ENCODE measurements around the gene MYEOV. TPM values are rescaled to one million over a fixed set of nuclear protein-coding genes. Genes with fewer than 3 reads are reported as not detected.

Gene MYEOV
- total and polyA plus RNA-seq, 4 donors, result 0.79 to 0.90 TPM; not detected in 2

DNA sequence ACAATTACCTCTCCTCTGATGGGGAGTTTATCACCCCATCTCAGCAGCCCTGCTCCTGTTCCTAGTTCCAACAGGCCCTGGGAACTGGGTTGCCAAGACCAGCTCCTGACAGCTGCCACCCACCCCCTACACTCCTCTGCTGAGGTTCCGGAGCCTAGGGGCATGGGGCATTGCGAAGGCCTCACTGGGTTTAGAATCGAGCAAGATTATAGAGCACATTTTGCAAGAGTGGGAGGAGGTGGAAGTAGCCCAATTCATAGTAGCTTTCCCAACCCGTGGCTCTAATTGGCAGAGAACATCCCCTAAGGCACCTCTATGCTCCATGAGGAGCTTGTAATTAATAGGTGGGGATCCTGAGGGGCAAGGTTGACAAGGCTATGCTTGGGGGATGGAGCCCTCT lies 23.0 kb downstream of the MYEOV start:
- 86% methylated on average over 4 of the region's 4 CpGs for WGBS
- Histone ChIP-seq H3K9me3 (ENCODE audit: control insufficient read depth in 4 of 4, low read length in 3 of 4) (no peaks in the 10 kb centered on the region), H3K4me3 (ENCODE audit: low read depth in 1 of 3, low read length in 3 of 3) (no peak overlapping the region), H3K27ac (ENCODE audit: low read depth in 1 of 2, low read length in 2 of 2) (no peak overlapping the region), H3K27me3 (ENCODE audit: control insufficient read depth in 4 of 4, insufficient read depth in 4 of 4, low read length in 3 of 4) (no peaks in the 10 kb centered on the region), H3K36me3 (ENCODE audit: control insufficient read depth in 4 of 4, insufficient read depth in 3 of 4, low read depth in 1 of 4, low read length in 3 of 4) (no peaks in the 10 kb centered on the region), H3K4me1 (ENCODE audit: control insufficient read depth in 4 of 4, insufficient read depth in 4 of 4, low read length in 3 of 4) (no peaks in the 10 kb centered on the region), H3K9ac (ENCODE audit: low read depth in 1 of 2, low read length in 2 of 2) (no peak overlapping the region)
- TF ChIP-seq, protein P1, sequence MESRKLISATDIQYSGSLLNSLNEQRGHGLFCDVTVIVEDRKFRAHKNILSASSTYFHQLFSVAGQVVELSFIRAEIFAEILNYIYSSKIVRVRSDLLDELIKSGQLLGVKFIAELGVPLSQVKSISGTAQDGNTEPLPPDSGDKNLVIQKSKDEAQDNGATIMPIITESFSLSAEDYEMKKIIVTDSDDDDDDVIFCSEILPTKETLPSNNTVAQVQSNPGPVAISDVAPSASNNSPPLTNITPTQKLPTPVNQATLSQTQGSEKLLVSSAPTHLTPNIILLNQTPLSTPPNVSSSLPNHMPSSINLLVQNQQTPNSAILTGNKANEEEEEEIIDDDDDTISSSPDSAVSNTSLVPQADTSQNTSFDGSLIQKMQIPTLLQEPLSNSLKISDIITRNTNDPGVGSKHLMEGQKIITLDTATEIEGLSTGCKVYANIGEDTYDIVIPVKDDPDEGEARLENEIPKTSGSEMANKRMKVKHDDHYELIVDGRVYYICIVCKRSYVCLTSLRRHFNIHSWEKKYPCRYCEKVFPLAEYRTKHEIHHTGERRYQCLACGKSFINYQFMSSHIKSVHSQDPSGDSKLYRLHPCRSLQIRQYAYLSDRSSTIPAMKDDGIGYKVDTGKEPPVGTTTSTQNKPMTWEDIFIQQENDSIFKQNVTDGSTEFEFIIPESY (IDR thresholded peaks at IDR 0.05), result no peak
- TF ChIP-seq RXRA (IDR thresholded peaks at IDR 0.05) (no peak), JUND (IDR thresholded peaks at IDR 0.05) (no peak), YY1 (IDR thresholded peaks at IDR 0.05) (no peak), FOXA1 (IDR thresholded peaks at IDR 0.05) (no peak), SP1 (IDR thresholded peaks at IDR 0.05) (no peak), EGR1 (IDR thresholded peaks at IDR 0.05; ENCODE audit: low read depth in 2 of 2) (no peak), FOXA2 (IDR thresholded peaks at IDR 0.05) (no peak), RAD21 (IDR thresholded peaks at IDR 0.05) (no peak), GABPA (IDR thresholded peaks at IDR 0.05 in 1 of 2, conservative IDR thresholded peaks at IDR 0.05 in 1 of 2) (no peak)
- TF ChIP-seq, protein P2, sequence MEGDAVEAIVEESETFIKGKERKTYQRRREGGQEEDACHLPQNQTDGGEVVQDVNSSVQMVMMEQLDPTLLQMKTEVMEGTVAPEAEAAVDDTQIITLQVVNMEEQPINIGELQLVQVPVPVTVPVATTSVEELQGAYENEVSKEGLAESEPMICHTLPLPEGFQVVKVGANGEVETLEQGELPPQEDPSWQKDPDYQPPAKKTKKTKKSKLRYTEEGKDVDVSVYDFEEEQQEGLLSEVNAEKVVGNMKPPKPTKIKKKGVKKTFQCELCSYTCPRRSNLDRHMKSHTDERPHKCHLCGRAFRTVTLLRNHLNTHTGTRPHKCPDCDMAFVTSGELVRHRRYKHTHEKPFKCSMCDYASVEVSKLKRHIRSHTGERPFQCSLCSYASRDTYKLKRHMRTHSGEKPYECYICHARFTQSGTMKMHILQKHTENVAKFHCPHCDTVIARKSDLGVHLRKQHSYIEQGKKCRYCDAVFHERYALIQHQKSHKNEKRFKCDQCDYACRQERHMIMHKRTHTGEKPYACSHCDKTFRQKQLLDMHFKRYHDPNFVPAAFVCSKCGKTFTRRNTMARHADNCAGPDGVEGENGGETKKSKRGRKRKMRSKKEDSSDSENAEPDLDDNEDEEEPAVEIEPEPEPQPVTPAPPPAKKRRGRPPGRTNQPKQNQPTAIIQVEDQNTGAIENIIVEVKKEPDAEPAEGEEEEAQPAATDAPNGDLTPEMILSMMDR (IDR thresholded peaks at IDR 0.05; ENCODE audit: low read depth, low read length, missing input control), result no peak
- TF ChIP-seq, protein P3, sequence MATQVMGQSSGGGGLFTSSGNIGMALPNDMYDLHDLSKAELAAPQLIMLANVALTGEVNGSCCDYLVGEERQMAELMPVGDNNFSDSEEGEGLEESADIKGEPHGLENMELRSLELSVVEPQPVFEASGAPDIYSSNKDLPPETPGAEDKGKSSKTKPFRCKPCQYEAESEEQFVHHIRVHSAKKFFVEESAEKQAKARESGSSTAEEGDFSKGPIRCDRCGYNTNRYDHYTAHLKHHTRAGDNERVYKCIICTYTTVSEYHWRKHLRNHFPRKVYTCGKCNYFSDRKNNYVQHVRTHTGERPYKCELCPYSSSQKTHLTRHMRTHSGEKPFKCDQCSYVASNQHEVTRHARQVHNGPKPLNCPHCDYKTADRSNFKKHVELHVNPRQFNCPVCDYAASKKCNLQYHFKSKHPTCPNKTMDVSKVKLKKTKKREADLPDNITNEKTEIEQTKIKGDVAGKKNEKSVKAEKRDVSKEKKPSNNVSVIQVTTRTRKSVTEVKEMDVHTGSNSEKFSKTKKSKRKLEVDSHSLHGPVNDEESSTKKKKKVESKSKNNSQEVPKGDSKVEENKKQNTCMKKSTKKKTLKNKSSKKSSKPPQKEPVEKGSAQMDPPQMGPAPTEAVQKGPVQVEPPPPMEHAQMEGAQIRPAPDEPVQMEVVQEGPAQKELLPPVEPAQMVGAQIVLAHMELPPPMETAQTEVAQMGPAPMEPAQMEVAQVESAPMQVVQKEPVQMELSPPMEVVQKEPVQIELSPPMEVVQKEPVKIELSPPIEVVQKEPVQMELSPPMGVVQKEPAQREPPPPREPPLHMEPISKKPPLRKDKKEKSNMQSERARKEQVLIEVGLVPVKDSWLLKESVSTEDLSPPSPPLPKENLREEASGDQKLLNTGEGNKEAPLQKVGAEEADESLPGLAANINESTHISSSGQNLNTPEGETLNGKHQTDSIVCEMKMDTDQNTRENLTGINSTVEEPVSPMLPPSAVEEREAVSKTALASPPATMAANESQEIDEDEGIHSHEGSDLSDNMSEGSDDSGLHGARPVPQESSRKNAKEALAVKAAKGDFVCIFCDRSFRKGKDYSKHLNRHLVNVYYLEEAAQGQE (IDR thresholded peaks at IDR 0.05), result no peak
- TF ChIP-seq, protein P4, sequence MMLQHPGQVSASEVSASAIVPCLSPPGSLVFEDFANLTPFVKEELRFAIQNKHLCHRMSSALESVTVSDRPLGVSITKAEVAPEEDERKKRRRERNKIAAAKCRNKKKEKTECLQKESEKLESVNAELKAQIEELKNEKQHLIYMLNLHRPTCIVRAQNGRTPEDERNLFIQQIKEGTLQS (IDR thresholded peaks at IDR 0.05), result no peak
- no peak for DNase-seq (ENCODE audit: low spot score)

DNA sequence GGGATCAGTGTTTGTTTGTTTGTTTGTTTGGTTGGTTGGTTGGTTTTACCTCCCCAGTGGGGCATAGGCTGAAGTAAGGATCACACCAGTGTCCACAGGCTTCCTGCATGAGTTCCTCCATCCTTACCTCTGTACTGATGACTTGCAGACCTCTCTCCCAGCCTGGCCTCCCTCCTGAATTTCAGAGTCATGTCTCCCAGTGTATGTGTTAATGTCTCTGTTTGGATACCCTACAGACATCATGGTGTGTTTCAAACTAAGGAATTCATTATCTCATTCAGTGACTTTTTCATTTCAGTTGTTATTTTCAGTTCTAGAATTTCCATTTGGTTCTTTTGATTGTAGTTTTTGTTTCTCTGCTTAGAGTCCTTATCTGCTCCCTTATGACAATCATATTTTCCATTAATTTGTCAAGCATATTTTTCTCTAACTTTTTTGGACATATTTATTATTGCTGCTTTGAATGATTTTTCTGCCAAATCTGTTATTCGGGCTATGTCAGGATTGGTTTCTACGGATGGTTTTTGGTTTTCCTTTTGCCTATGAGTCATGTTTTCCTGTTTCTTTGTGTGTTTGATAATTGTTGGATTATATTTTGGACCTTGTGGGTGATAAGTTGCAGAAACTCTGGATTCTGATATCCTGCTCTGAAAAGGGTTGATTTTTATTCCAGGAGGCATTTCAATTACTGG lies 23.6 kb downstream of the MYEOV start:
- no peak overlapping the region for H3K4me3 ChIP-seq (ENCODE audit: low read depth in 1 of 3, low read length in 3 of 3)
- no peak overlapping the region for H3K9ac ChIP-seq (ENCODE audit: low read depth in 1 of 2, low read length in 2 of 2)
- no peak for TF ChIP-seq SP1 (IDR thresholded peaks at IDR 0.05)
- peak in 1 of 2 donors; percentile 31 for TF ChIP-seq JUND (IDR thresholded peaks at IDR 0.05)
- no peak for DNase-seq (ENCODE audit: low spot score)
- no peaks in the 10 kb centered on the region for H3K36me3 ChIP-seq (ENCODE audit: control insufficient read depth in 4 of 4, insufficient read depth in 3 of 4, low read depth in 1 of 4, low read length in 3 of 4)
- H3K27ac ChIP-seq (ENCODE audit: low read depth in 1 of 2, low read length in 2 of 2), result no peak overlapping the region
- no peaks in the 10 kb centered on the region for H3K27me3 ChIP-seq (ENCODE audit: control insufficient read depth in 4 of 4, insufficient read depth in 4 of 4, low read length in 3 of 4)
- H3K4me1 ChIP-seq (ENCODE audit: control insufficient read depth in 4 of 4, insufficient read depth in 4 of 4, low read length in 3 of 4), result no peaks in the 10 kb centered on the region
- H3K9me3 ChIP-seq (ENCODE audit: control insufficient read depth in 4 of 4, low read length in 3 of 4), result no peaks in the 10 kb centered on the region
- 77% methylated on average over 2 of the region's 2 CpGs for WGBS
